Right ventricle myocardium superior (tissue), 1 donor: ENCODE results near the gene DPH3. TPM values are rescaled to one million over a fixed set of nuclear protein-coding genes. Genes with fewer than 3 reads are reported as not detected.

Experiments used
- ATAC-seq: fragments of 200-7000 bp; cut with Tn5 transposase; one replicate; pipeline ENCODE4 v1.9.1; 2020; ENCODE audit warnings: mild to moderate bottlenecking; ENCODE audit not compliant: poor library complexity
- DNase-seq: peaks from one replicate; pipeline ENCODE4 v3.0.0-alpha.2; 2020
- intact Hi-C: fragments of 100-400 bp; cut with DNase I; formaldehyde crosslinking; loops from one replicate; pipeline ENCODE4 v1.11.2; 2022
- total RNA-seq: library from RNA; stranded (reverse); fragmentation: NEBNext Ultra II Directional; extraction: Animal tissue kit (Norgen Biotek cat#: 25700); gene quantifications from one replicate; pipeline ENCODE4 v1.2.1, GENCODE V29; 2021
- donor health status: DM: no; HTN: yes; CAD: no; lungs with severe emphysema.

The DPH3 gene
- total RNA-seq, 1 donor from 2014 or later: 18.1 TPM

- intact Hi-C loops: loop anchor here (10.0 kb wide), 1 partner anchor 217 kb away; the partner anchor contains the start of gene RFTN1
- no peak for DNase-seq
- ATAC-seq: peak; percentile 61
Measured at GRCh38 chr3:16297997-16298885, 33.5 kb upstream of the DPH3 start.

- peak; percentile 62 for ATAC-seq
- intact Hi-C loops: loop anchor here (10.0 kb wide), 1 partner anchor 219 kb away; the partner anchor contains the start of gene RFTN1
- DNase-seq: no peak
Measured at GRCh38 chr3:16295298-16295890, 30.7 kb upstream of the DPH3 start.

- DNase-seq (no peak), ATAC-seq (no peak)
- intact Hi-C loops: loop anchor here (10.0 kb wide), 1 partner anchor 220 kb away; the partner anchor contains the start of gene RFTN1
Measured at GRCh38 chr3:16294844-16295243, 30.1 kb upstream of the DPH3 start.

DNA sequence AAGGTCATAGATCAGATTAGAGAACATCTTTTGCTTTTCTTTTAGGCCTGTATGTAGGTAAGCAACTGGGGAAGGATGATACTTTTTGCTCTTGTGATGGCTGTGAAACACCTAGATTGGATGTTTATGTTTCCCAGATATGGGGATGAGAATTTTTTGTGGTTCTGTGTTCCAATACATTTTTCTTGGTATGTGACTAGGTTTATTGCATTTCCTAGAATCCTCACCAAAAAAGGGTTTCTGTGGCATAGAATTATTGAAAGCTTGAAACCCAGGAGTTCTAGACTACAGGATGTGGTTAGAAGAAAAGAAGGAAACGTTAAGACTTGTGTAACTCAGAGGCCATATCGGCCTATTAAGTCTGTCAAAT is 26.1 kb upstream of the DPH3 start:
- ATAC-seq (no peak), DNase-seq (no peak)
- intact Hi-C loops: loop anchor here (10.0 kb wide), 1 partner anchor 224 kb away; the partner anchor contains the start of gene RFTN1

GRCh38 chr3:16290007-16290826 is 25.5 kb upstream of the DPH3 start:
- no peak for DNase-seq
- intact Hi-C loops: loop anchor here (10.0 kb wide), 1 partner anchor 225 kb away; the partner anchor contains the start of gene RFTN1
- ATAC-seq: peak; percentile 50

DNA sequence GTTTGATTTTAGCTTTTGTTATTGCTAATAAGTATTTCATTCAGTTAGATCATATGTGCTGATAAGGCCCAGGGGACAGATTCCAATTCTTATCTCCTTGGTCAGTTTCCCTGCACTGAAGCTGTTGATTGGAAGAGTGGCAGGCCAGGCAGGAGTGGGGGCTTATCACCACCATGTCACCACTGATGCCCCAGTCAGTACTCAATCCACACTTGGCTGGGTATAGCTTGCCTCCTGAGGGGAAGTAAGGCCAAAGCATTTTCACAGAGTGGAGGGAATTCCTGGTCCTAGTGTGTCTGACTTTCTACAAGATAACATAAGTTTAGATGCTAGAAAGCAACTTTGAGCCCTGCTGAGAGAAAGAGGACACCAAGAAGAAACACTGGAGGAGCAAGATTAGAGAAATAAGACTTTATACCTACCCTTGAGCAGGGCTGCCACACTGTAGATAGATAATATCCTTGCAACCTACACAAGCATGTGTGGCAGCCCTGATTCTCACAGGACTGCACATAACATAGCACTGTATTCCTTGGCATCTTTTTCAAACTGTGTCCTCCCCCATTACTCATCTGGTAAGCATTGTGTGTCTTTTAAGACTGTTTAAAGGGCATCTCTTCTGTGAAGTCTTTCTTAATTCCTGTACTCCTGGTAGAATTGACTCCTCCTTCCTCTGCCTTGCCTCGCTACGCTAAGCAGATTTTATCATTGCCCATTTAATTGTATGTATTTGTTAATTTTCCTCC is 24.6 kb upstream of the DPH3 start:
- ATAC-seq: peak; percentile 77
- no peak for DNase-seq
- intact Hi-C loops: loop anchor here (5.0 to 10.0 kb wide), 3 partner anchors 243 to 745 kb away; no protein-coding TSS in a partner anchor

- ATAC-seq: peak; percentile 90
- intact Hi-C loops: loop anchor here (5.0 to 10.0 kb wide), 3 partner anchors 244 to 746 kb away; no protein-coding TSS in a partner anchor
- DNase-seq: peak; percentile 50
Measured at GRCh38 chr3:16288664-16289063, 23.9 kb upstream of the DPH3 start.

GRCh38 chr3:16286751-16287543 is 22.2 kb upstream of the DPH3 start:
- intact Hi-C loops: loop anchor here (5.0 to 10.0 kb wide), 3 partner anchors 245 to 748 kb away; no protein-coding TSS in a partner anchor
- no peak for DNase-seq
- ATAC-seq: no peak

DNA sequence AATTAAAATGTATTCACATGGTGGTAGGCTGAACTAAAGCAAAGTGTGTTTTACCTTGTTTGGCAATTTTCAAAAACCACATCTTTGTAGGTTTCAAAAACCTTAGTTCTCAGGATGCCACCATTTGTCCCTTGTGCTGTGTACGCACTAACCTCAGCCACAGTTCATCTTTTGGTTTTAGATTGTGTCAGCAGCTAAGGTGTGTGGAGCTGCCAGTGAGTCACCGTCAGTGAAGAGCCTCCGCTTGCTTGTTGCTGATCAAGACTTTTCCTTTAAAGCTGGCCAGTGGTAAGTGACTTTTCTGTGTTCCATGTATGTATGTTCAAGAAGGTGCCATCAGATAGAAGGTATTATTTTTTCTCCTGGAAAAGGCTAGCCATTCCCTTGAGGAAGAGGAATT is 21.4 kb upstream of the DPH3 start:
- intact Hi-C loops: loop anchor here (5.0 to 10.0 kb wide), 3 partner anchors 246 to 749 kb away; no protein-coding TSS in a partner anchor
- DNase-seq (no peak), ATAC-seq (no peak)

- intact Hi-C loops: loop anchor here (5.0 to 10.0 kb wide), 3 partner anchors 248 to 750 kb away; no protein-coding TSS in a partner anchor
- no peak for ATAC-seq
- no peak for DNase-seq
Measured at GRCh38 chr3:16284633-16285032, 19.9 kb upstream of the DPH3 start.

DNA sequence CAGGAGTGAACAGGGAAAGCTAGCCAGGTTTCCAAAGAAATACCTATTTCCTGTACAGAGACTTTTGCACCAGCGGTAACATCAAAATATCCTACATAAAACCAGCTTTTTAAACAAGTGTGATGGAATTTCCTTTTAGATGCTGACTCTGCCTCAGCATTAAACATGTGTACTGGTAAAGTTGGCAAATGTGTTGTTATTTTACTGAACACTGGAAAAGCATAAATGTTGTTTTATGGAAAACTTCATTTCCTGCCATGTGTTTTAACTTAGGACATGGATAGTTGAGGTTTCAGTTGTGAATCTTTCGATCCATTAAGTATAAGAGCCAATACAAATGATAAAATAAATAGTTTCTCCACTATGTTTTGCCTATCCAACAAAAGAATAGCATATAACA is 15.9 kb upstream of the DPH3 start:
- no peak for DNase-seq
- intact Hi-C loops: loop anchor here (10.0 kb wide), 1 partner anchor 754 kb away; no protein-coding TSS in a partner anchor
- ATAC-seq: no peak

DNA sequence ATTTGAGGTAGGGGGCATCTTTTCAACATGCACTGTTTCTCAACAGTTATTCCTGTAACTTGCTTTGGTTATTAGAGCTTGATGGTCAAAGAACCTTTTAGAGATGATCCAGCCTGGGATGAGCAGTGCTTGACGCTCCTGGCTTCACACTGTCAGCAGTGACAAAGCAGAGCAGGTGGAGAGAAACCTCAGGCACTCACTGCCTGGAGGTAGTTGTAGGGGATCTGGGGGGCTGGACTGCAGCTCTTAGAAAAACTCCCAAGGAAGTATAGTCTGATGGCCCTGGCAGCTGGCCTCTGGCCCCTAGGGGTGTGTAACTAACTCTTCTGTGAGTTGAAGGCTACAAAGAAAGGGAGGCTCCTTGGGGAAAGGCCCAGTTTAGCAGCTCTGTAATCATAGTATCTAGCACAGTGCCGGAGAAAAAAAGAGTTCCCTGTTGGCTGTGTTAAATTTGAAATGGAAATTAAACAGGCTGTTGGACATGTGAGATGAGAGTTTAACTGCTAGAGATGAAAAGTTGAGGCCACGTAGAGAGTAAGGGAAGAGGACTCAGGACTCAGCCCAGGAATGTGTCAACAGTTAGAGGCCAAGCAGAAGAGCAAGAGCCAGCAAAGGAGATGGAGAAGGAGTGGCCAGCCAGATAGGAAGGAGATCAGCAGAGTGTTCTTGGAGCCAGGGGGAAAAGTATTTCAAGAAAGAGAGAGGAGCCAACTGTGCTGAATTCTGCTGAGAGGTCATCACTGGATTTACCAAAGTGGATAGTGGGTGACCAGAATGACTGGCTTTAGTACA is 14.5 kb upstream of the DPH3 start:
- no peak for DNase-seq
- ATAC-seq: no peak
- intact Hi-C loops: no loop called here

GRCh38 chr3:16277471-16277870 is 12.7 kb upstream of the DPH3 start:
- intact Hi-C loops: no loop called here
- ATAC-seq (no peak), DNase-seq (no peak)

- DNase-seq (no peak), ATAC-seq (no peak)
- intact Hi-C loops: no loop called here
Measured at GRCh38 chr3:16273867-16274266, 9.1 kb upstream of the DPH3 start.

DNA sequence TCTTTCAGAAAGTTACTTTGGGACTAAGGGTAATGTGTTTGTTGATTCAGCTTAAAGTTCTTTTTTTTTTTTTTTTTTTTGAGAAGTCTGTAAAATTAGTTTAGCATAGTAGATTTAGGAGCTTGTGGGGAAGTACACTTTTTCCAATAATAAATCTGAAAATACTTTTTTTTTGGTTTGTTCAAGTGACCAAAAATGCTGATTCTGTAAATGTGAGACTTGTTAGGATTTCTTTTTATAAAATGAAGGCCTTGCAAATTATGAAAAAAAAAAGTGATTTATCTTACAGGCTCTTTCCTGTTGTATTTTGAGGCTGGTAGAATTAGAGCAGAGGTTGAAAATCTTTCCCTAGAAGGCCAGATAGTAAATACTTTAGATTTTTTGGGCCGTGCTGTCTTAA is 7.8 kb upstream of the DPH3 start:
- intact Hi-C loops: no loop called here

DNA sequence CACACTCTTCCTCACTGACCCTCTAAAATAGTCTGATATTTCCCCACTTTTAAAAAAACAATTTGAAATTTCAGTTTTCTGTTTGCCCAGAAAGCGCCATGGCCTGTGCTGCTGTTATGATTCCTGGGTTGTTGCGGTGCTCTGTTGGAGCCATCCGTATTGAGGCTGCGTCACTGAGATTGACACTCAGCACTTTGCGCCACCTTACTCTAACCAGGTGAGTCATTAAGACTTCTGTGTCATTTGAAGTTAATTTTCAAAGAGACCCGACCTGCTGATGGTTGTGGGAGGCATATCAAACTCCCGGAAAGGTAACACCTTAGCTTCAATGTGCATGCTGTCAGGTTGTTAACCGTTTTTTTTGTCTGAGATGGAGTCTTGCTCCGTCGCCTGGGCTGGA is 6.1 kb upstream of the DPH3 start:
- intact Hi-C loops: no loop called here
- DNase-seq (no peak), ATAC-seq (no peak)

More for the DNA sequence above, 7.8 kb upstream of the DPH3 start:
- DNase-seq (no peak), ATAC-seq (no peak)
